CD4-positive, alpha-beta T cell treated with Interleukin-12 subunit alpha and Interleukin-12 subunit beta, for 1 hour (primary cell): ENCODE data around the gene CCDC183.
"Not testable (repeated sequence)": the region's sequence is repeated elsewhere in the genome, so short reads cannot be mapped to it uniquely, and the experiment has no call there.

Experiments used
- DNase-seq: peaks from one replicate; pipeline ENCODE4 v3.0.0-alpha.2; 2020

CCDC183 gene

DNA sequence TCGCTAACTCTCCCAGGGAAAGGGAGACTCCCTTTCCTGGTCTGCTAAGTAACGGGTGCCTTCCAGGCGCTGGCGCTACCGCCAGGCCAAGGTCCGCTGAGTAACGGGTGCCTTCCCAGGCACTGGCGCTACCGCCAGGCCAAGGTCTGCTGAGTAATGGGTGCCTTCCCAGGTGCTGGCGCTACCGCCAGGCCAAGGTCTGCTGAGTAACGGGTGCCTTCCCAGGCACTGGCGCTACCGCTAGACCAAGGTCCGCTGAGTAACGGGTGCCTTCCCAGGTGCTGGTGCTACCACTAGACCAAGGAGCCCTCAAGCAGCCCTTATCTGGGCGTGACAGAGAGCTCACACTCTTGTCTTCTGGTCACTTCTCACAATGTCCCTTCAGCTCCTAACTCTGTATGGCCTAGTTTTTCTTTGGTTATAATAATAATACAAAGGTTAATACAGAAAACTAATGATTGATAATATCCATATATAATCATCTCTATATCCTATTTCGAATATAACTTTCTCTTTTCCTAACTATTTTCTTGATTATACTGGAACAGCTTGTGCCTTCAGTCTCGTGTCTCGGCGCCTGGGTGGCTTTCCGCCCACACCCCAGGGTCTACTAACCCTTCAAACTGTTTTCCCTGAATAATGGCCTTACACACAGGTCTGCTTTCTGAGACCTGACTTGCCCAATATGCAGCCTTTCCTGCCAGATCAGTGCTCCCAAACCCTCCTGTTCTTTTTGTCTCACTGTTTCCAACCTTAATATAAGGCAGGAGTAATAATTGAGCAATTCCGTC lies 10.4 kb upstream of the CCDC183 start:
- not testable (repeated sequence) for DNase-seq

DNA sequence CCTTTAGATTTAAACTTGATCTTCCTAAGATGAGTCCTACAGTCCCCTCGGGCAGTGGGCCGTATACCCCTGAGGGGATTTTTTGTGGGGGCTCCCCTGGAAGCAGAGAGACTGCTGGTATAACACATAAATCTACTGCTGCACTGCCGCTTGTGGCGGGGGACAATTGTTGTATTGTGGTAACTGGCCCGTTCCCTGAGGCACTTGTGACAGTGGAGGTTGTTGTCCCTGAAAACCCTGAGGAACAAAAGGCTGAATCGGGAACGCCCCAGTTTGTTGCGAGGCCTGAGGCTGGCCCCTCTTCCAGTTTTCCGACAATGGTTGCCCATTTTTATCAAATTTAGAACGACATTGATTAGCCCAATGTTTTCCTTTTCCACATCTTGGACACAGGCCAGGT lies 9.7 kb upstream of the CCDC183 start:
- no peak for DNase-seq

DNA sequence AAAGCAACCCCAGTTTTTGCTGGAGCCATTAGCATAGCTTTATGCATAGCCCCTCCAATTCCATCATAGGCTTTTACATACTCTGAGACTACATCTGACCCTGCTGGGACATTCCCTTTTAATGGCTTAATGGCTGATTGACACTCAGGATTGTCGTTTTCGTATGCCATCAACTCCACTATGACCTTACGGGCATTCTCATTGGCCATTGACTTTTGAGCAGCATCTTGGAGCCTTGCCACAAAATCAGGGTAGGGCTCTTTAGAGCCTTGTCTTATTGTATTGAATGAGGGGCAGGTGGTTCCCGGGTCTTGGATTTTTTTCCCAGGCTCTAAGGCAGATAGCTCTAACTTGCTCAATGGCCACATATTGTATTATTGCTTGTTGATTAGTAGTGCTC lies 9.2 kb upstream of the CCDC183 start:
- DNase-seq, result not testable (repeated sequence)

DNA sequence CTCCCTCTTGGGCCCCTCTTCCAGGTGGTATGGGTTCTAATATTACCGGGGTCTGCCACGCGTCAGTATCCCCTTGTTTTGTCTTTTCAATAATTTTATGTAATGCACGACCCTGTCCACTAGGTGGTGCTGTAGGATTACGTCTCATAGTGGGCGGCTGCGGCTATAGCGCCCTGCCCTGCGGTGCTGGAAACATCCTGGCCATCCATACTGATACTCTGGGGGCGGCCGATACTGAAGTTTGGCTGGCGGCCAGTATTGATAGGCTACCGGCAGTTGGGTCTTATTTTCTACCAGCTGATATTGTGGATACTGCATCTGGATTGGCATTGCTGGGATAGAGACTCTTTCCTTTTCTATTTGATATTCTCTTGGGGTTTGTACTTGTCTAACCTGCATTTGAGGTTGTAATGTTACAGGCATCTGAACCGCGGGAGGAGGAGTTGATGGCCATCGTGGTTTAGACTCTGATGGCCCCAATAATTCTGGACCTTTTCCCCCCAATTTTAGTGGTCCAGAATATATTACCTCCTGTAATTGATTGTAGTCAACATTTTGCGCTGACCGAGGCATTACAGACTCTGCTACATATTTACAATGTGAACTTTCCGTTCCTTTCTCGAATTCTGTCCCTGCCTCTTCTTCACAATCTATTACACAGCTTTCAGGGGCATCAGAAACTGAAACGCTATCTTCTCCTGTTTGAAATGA lies 8.3 kb upstream of the CCDC183 start:
- peak; percentile 82 for DNase-seq

DNA sequence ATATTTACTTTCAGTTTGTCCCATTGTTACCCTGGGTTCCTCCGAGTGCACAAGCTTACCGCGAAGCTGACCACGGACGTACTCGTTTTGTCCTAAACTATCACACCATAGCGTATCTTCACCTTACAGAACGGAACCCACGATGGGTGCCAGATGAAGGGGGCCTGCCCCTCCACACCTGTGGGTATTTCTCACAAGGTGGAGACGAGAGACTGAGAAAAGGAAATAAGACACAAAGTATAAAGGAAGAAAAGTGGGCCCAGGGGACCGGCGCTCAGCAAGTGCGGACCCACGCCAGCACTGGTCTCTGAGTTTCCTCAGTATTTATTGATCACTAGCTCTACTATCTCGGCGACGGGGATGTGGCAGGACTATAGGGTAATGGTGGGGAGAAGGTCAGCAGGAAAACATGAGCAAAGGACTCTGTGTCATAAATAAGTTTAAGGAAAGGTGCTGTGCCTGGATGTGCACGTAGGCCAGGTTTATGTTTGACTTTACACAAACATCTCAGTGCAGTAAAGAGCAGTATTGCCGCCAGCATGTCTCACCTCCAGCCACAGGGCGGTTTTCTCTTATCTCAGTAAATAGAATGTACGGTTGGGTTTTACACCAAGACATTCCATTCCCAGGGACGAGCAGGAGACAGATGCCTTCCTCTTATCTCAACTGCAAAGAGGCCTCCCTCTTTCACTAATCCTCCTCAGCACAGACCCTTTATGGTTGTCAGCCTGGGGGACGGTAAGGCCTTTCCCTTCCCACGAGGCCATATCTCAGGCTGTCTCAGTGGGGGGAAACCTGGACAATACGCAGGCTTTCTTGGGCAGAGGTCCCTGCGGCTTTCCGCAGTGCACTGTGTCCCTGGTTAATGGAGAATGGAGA lies 7.3 kb upstream of the CCDC183 start:
- DNase-seq, result not testable (repeated sequence)

DNA sequence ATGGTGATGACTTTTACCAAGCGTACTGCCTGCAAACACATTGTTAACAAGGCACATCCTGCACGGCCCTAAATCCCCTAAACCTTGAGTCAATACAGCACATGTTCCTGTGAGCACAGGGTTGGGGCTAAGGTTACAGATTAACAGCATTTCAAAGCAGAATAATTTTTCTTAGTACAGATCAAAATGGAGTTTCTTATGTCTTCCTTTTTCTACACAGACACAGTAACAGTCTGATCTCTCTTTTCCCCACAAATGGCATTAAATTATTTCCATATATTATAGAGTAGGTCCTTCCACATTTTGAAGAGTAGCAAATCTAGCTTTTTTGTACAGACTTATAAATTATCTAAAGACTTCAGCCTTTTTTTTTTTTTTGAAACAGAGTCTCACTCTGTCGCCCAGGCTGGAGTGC lies 6.6 kb upstream of the CCDC183 start:
- DNase-seq, result no peak

DNA sequence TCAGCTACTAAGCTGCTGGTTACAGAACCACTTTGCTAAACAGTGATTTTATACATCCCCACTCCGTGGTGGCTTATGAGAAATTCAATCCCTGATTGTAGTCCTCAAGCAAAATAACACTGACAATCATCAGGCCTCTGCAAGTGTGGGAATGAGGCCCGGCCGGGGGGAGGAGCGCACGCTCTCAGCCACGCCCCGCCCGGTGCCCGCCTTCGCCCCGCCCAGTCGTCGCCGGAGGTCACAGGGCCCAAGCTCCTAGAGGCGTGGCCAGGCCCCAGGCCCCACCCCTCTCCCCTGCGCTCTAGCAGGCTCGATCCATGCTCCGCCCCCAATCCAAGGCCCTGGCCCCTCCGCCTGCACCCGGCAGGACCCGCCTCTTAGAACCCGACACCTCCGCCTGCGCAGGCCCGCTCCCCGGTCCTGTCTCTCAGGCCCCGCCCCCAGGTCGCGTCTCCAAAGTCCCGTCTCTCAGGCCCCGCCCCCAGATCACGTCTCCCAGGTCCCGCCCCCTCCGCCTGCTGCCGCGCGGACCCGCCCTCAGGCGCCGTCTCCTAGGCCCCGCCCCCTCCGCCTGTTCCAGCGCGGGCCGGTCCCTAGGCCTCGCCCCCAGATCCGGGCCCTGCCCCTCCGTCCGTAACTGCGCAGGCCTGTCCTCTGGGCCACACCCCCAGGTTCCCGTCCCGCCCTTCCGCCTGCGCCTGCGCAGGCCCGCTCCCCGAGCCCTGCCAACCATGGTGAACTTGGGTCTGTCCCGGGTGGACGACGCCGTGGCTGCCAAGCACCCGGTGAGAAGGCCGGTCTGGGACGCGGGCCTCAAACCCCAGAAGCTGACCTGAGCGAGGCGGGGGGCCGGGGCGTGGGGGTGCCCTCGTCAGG lies 5.3 kb upstream of the CCDC183 start, which contains the start of gene TMEM141:
TMEM141 (plus strand) TSS at position 705 of the 876 bp plus-strand sequence; CDS start at position 732, 27 bp downstream.
- peak; percentile 99 for DNase-seq

- DNase-seq, result peak; percentile 79
Observed at GRCh38 chr9:136791516-136792276, 4.4 kb upstream of the CCDC183 start.

- DNase-seq, result no peak
Observed at GRCh38 chr9:136792321-136793085, 3.6 kb upstream of the CCDC183 start.

DNA sequence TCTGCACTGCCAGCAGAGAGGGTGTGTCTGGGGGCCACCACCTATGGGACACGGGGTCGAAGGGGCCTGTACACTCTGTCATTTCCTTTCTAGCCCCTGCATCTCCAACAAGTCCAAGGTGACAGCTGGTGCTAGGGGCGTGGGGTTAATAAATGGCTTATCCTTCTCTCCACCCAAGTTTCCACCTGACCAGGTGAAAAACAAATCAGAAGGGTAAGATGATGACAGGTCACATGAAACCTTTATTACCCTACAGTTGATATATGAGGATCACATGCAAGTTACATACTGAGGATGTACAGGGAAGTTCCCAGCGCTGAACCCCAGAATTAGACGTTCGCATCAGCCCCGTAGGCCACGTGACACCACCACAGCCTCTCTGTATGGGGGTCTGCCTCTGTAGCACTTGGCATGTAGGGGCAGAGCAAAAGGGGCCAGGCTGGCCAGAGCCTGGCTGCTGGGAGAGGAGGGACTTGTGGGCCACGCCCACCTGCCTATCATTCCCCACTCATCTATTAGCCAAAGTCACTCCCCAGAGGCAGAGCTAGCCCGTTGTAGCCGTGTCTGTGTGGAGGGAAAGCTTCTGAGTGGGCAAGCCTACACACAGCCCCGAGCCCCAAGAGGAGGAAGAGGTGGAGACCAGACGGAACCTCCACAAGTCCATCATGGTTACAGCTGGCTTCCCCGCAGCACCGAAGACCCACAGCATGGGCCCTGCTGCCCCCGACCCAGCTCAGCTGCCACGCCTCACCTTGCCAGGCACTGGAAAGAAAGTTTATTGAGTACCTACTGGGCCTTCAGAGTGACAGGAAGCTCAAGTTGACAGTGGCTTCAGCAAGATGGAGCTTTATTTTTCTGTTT lies 2.8 kb upstream of the CCDC183 start:
- DNase-seq, result no peak

DNA sequence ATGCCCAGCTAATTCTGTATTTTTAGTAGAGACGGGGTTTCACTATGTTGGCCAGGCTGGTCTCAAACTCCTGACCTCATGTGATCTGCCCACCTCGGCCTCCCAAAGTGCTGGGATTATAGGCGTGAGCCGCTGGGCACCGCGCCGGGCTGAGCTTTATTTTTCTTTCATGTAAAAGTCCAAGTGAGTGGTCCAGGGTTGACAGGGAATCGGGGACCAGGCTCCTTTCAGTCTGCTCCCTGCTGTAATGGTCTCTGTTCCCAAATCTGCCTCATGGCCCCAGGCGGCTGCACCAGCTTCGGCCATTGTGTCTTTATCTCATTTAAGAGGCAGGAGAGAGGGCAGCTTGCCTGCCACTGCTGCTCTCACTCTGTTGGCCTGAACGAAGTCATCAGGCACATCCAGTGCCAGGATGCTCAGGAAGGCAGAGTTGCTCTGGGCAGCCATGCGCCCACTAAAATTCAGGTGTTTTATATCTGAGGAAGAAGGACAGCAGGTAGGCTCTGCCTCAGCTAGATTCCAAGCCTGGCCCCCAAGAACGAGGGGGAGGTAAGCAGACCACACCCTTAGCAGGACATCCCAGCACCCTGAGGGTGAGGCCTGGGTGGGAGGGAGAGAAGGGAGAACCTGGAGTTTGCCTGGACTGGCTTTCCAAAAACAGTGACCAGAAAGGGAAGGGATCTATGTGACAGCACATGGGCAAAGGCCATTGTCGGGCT lies 1.7 kb upstream of the CCDC183 start:
- no peak for DNase-seq

- DNase-seq, result no peak
Observed at GRCh38 chr9:136795000-136795348, 1.2 kb upstream of the CCDC183 start.

GRCh38 chr9:136796775-136797347 lies 723 bp downstream of the CCDC183 start:
- not testable (repeated sequence) for DNase-seq

GRCh38 chr9:136798708-136799078 lies 2.6 kb downstream of the CCDC183 start:
- DNase-seq, result no peak

- no peak for DNase-seq
Observed at GRCh38 chr9:136799079-136799853, 3.1 kb downstream of the CCDC183 start.

DNA sequence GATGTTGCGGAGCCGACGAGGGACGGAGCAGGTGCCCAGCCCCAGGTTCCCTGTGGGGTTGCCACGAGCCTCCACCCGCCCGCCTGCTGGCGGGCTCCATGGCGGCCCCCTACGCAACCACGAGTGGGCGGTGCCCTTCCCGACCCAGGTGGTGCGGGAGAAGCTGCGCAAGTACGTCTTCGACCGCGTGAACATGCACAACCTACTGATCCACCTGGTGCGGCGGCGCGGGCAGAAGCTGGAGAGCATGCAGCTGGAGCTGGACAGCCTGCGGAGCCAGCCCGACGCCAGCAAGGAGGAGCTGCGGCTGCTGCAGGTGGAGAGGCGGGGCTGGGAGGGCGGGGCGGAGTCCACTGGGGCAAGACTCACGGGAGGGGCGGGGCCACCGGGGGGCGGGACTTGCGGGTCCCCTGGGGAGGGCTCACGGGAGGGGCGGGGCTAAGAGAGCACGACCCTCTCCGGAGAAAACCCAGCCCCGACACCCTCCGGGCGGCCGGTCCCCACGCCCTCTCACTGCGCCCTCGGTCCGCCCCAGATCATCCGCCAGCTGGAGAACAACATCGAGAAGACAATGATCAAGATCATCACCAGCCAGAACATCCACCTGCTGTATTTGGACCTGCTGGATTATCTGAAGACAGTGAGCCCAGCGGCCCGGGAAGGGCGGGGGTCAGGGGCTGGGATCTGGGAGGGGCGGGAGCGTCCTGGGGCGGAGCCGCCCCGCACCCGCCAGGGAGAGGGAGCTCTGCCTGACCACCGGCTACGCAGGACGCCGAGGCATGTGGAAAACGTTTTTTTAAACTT lies 3.9 kb downstream of the CCDC183 start:
- peak; percentile 90 for DNase-seq

GRCh38 chr9:136802321-136802720 lies 6.2 kb downstream of the CCDC183 start:
- no peak for DNase-seq
